Gastrocnemius medialis (tissue), 4 donors: ENCODE data around the gene TRIP12. TPM values are rescaled to one million over a fixed set of nuclear protein-coding genes. Genes with fewer than 3 reads are reported as not detected.

Source experiments
- ATAC-seq, 2 donors: fragments of 150-250 bp; one replicate each; pipeline ENCODE4 v1.9.1; 2016
- DNase-seq, 2 donors: peaks; one replicate each; pipeline ENCODE4 v3.0.0-alpha.2; 2019
- H3K27ac ChIP-seq, 4 donors: fragments of 200-600 bp; sonication (generic); 1 replicate in 1 of 4; 2 replicates in 3 of 4; pipeline ENCODE4 v1.5.1; 2016 to 2018; ENCODE audit warnings: mild to moderate bottlenecking in 2 of 4, moderate library complexity in 1 of 4
- H3K27me3 ChIP-seq, 3 donors: fragments of 200-600 bp; sonication (generic) in 2 of 3; 1 replicate in 1 of 3; 2 replicates in 2 of 3; pipeline versions ENCODE4 v1.5.1 to v1.6.0; 2016 to 2019; ENCODE audit warnings: mild to moderate bottlenecking in 1 of 3, moderate library complexity in 1 of 3
- H3K36me3 ChIP-seq, 2 donors: fragments of 200-600 bp; sonication (generic) in 1 of 2; one replicate each; pipeline ENCODE4 v1.5.1; 2017 to 2018
- H3K4me1 ChIP-seq, 2 donors: fragments of 200-600 bp; sonication (generic) in 1 of 2; one replicate each; pipeline ENCODE4 v1.5.1; 2016 to 2017; ENCODE audit warnings: mild to moderate bottlenecking in 2 of 2
- H3K4me3 ChIP-seq, 4 donors: fragments of 200-600 bp; sonication (generic) in 3 of 4; 1 replicate in 1 of 4; 2 replicates in 3 of 4; pipeline ENCODE4 v1.5.1; 2016 to 2019; ENCODE audit warnings: mild to moderate bottlenecking in 2 of 4
- H3K9me3 ChIP-seq, 3 donors: fragments of 200-600 bp; sonication (generic) in 2 of 3; 1 replicate in 1 of 3; 2 replicates in 2 of 3; pipeline ENCODE4 v1.5.1; 2016 to 2019
- POLR2A ChIP-seq, 2 donors: fragments of 450-650 bp; IDR thresholded peaks; one replicate each; pipeline ENCODE4 v1.6.1; 2017; ENCODE audit warnings: antibody characterized with exemption in 2 of 2, mild to moderate bottlenecking in 2 of 2, moderate library complexity in 2 of 2
- in situ Hi-C, 4 donors: fragments of 200-750 bp; cut with MboI; loops; one replicate each; pipeline versions ENCODE4 v1.15.0 to v1.8.0; 2017; ENCODE audit warnings: low sequenced_read_pairs in 4 of 4
- intact Hi-C: fragments of 100-400 bp; cut with DNase I; formaldehyde crosslinking; loops from one replicate; pipeline ENCODE4 v1.15.1; 2023; ENCODE audit warnings: low total_unique reads
- total RNA-seq, 4 donors: library from RNA; depleted of rRNA; stranded (reverse); fragments of >200 nt; gene quantifications; one replicate each; pipeline versions ENCODE4 v1.1.0 to v1.2.3, GENCODE V29; 2016
- TF ChIP-seq, protein P1 (sequence below), 5 experiments: fragments of 450-650 bp in 3 of 5; fragments of 200-600 bp in 2 of 5; sonication (generic) in 2 of 5; IDR thresholded peaks in 4 of 5; conservative IDR thresholded peaks in 1 of 5; 1 replicate in 4 of 5; 2 replicates in 1 of 5; pipeline ENCODE4 v1.5.1; 2016 to 2019; ENCODE audit warnings: antibody characterized with exemption in 5 of 5, mild to moderate bottlenecking in 3 of 5, moderate library complexity in 3 of 5

TRIP12 gene
- total RNA-seq, 4 donors from 2014 or later, result 122 to 152 (median 141) TPM

DNA sequence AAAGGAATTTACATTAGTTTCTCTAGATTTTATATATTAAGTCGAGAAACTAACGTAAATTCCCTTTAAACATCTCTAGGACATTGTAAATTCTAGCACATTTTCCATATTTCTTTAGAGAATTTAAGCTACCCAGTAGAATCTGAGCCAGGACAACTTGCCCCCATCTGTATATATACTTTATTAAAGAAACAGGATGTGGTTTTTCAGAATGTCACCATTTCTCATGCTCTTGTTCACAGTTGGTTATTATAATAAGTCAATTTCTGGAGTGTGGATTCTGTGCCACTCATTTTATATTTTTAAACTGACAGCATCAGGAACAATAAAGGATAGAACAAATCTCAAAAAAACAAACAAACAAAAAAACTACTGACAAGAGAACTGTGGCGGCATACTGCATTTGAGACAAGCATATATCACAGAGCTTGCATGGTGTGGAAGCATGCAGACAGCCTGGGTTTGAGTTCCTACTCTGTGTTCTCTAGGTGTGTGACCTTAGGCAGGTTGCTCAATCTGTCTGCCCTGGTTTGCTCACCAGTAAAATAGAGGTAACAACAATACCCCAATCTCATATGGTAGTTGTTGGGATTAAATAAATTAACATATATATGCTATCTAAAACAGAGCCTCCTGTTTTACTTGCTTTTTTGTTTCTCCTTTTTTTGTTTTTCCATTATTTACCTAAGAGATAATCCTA lies 146.0 kb downstream of the TRIP12 start:
- ATAC-seq (no peak), DNase-seq (no peak)
- no peak overlapping the region for H3K27ac ChIP-seq
- H3K4me1 ChIP-seq, result no peaks in the 10 kb centered on the region
- intact Hi-C loops (no loop called here), in situ Hi-C loops (loop anchor here in 2 of 4 donors (10.0 to 25.0 kb wide), 2 partner anchors 837 to 839 kb away; no protein-coding TSS in a partner anchor)
- no peak overlapping the region for H3K4me3 ChIP-seq
- H3K9me3 ChIP-seq, result no peaks in the 10 kb centered on the region
- no peaks in the 10 kb centered on the region for H3K27me3 ChIP-seq
- H3K36me3 ChIP-seq, result peaks cover 0 to 83% of the 10 kb centered on the region in 2 donors
- TF ChIP-seq, protein P1, sequence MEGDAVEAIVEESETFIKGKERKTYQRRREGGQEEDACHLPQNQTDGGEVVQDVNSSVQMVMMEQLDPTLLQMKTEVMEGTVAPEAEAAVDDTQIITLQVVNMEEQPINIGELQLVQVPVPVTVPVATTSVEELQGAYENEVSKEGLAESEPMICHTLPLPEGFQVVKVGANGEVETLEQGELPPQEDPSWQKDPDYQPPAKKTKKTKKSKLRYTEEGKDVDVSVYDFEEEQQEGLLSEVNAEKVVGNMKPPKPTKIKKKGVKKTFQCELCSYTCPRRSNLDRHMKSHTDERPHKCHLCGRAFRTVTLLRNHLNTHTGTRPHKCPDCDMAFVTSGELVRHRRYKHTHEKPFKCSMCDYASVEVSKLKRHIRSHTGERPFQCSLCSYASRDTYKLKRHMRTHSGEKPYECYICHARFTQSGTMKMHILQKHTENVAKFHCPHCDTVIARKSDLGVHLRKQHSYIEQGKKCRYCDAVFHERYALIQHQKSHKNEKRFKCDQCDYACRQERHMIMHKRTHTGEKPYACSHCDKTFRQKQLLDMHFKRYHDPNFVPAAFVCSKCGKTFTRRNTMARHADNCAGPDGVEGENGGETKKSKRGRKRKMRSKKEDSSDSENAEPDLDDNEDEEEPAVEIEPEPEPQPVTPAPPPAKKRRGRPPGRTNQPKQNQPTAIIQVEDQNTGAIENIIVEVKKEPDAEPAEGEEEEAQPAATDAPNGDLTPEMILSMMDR (IDR thresholded peaks at IDR 0.05 in 4 of 5, conservative IDR thresholded peaks at IDR 0.05 in 1 of 5), result no peak
- no peak for TF ChIP-seq POLR2A (IDR thresholded peaks at IDR 0.05)

DNA sequence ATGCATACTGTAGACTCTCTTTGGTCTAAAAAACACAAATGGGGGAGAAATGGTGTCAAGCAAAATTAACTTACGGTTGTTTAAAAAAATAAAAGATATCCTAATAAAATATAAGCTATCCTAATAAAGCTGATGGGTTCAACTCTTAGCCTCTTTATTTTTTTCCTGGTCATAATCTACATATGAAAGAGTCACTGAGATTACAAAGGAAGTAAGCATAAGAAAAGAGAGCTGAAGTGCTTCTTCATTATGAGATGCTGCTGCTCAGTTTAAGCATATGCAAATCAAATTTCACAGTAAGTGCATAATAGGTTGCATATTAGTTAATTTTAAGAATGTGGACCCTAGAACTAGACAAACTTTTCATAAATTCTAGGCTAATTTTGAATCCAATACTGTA lies 147.6 kb downstream of the TRIP12 start:
- H3K9me3 ChIP-seq, result no peaks in the 10 kb centered on the region
- peaks cover 0 to 95% of the 10 kb centered on the region in 2 donors for H3K36me3 ChIP-seq
- intact Hi-C loops (no loop called here), in situ Hi-C loops (loop anchor here in 1 of 4 donors (10.0 kb wide), 1 partner anchor 841 kb away; no protein-coding TSS in a partner anchor)
- H3K4me3 ChIP-seq, result no peak overlapping the region
- no peak overlapping the region for H3K27ac ChIP-seq
- no peak for DNase-seq
- no peaks in the 10 kb centered on the region for H3K4me1 ChIP-seq
- ATAC-seq, result no peak
- TF ChIP-seq POLR2A (IDR thresholded peaks at IDR 0.05), result no peak
- TF ChIP-seq, protein P1 (IDR thresholded peaks at IDR 0.05 in 4 of 5, conservative IDR thresholded peaks at IDR 0.05 in 1 of 5), result no peak
- H3K27me3 ChIP-seq, result no peaks in the 10 kb centered on the region

DNA sequence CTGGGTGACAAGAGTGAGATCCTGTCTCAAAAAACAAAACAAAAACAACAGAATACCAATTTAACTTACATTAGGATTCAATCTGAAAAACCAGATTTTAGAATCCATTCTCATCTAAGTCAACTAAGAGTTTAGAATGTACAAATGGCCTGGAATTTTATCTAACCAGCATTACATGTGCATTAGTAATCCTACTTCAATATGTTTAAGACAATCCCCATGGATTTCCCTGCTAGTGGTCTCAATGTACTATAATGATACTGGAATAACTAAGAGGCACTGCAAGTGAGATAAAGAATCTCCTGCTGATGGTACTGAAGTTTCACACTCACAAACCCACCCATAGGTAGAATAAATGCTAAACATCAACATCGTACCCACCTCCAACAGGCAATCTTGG lies 153.6 kb downstream of the TRIP12 start:
- no peak for ATAC-seq
- intact Hi-C loops, result no loop called here

DNA sequence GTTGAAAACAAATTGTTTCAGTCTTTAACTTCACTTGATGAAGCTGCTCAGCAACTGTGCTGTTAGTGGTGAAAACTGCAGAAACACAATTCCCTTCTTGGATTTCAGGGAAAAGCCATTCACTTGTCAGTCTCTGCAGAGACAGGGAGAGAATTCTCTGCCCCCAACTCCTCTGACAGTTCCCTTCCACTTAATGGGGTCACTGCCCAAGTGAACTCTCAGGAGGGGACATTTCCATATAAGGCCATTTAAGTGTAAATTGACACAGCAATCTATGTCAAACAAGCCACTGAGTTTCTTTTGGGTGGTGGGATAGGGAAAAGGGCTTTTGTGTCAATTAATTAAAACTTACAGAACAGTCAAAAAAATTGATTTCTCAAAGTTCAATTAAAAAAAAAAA lies 156.1 kb downstream of the TRIP12 start:
- Histone ChIP-seq H3K4me3 (no peak overlapping the region), H3K4me1 (no peaks in the 10 kb centered on the region), H3K27me3 (no peaks in the 10 kb centered on the region), H3K36me3 (peaks cover 3 to 71% of the 10 kb centered on the region in 2 donors), H3K27ac (no peak overlapping the region), H3K9me3 (no peaks in the 10 kb centered on the region)
- no peak for TF ChIP-seq POLR2A (IDR thresholded peaks at IDR 0.05)
- TF ChIP-seq, protein P1 (IDR thresholded peaks at IDR 0.05 in 4 of 5, conservative IDR thresholded peaks at IDR 0.05 in 1 of 5), result no peak
- DNase-seq, result no peak
- in situ Hi-C loops, result no loop called here
- intact Hi-C loops, result no loop called here
- ATAC-seq, result no peak

More for the DNA sequence above, 153.6 kb downstream of the TRIP12 start:
- no peak for DNase-seq
- H3K27ac ChIP-seq, result no peak overlapping the region
- peaks cover 3 to 93% of the 10 kb centered on the region in 2 donors for H3K36me3 ChIP-seq
- H3K9me3 ChIP-seq, result no peaks in the 10 kb centered on the region
- no peak overlapping the region for H3K4me3 ChIP-seq
- no peaks in the 10 kb centered on the region for H3K27me3 ChIP-seq
- in situ Hi-C loops, result no loop called here
- no peaks in the 10 kb centered on the region for H3K4me1 ChIP-seq
- TF ChIP-seq, protein P1 (IDR thresholded peaks at IDR 0.05 in 4 of 5, conservative IDR thresholded peaks at IDR 0.05 in 1 of 5), result no peak
- TF ChIP-seq POLR2A (IDR thresholded peaks at IDR 0.05), result no peak
